GM19397 (cell line): Measurements from ENCODE around the gene PPP6R3.
"Not testable (repeated sequence)": the region's sequence is repeated elsewhere in the genome, so short reads cannot be mapped to it uniquely, and the experiment has no call there.

ENCODE experiments used
- ATAC-seq: cut with Tn5 transposase; IDR thresholded peaks from one replicate; pipeline ENCODE4 v1.9.1; 2021; ENCODE audit warnings: mild to moderate bottlenecking, moderate library complexity; ENCODE audit not compliant: unreplicated experiment

Gene PPP6R3

DNA sequence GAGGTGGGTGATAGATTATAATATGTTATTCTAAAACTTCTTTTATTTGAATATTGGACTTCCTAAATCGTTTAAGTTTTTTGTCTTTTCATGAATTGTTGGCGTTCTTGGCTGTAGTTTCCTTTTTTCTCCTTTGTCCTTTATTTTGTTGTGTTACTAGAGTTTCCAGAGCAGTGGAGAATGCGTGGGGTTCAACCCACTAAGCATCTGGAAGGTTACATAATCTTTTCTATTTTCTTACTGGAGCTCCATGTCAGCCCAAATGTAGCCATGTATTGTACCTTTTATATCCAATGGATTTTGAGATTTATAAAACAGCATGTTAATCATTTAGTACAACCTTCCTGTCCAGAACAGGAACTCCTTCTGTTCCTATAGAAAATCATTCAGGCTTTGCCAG is 63.2 kb downstream of the PPP6R3 start:
- ATAC-seq = no peak

DNA sequence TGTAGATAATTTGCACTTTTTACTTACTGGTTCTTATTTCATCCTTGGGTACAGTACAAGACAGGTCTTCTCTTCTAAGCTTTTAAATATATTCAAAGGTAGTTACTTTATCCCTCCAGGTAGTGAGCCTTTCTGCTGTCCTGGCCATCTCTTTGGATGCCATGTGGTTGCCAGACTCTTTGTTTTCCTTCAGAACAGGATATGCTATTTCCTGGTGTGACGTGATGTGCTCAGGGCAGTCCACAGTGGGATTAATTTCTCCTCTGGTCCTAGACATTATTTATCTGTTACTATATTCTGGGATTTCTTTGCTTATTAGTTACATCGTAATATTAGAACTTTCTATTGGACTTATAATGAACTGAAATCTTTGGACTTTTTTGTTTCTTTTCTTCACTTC is 63.7 kb downstream of the PPP6R3 start:
- no peak for ATAC-seq

DNA sequence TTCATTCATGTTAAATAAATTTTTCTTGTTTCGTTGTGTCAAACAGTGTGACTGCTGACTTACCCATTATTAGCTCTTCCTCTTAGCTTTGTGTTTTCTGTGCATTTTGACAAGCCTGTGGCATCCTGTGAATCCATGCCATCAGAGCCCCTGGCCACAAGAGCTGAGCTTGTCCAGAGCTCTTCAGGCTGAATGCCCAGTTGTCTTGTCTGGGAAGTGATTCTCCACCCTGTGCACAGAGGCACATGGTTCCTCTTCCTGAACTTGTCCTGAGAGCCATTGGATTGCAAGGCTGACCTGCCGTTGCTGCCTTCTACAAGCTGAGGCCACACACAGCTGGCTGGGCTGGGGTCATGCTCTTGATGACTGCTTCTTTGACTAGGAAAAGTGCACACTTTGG is 64.1 kb downstream of the PPP6R3 start:
- ATAC-seq = no peak

- no peak for ATAC-seq
Measured at GRCh38 chr11:68525336-68525735, 64.8 kb downstream of the PPP6R3 start.

GRCh38 chr11:68525930-68526329 is 65.4 kb downstream of the PPP6R3 start:
- no peak for ATAC-seq

- ATAC-seq = no peak
Measured at GRCh38 chr11:68527585-68527984, 67.0 kb downstream of the PPP6R3 start.

DNA sequence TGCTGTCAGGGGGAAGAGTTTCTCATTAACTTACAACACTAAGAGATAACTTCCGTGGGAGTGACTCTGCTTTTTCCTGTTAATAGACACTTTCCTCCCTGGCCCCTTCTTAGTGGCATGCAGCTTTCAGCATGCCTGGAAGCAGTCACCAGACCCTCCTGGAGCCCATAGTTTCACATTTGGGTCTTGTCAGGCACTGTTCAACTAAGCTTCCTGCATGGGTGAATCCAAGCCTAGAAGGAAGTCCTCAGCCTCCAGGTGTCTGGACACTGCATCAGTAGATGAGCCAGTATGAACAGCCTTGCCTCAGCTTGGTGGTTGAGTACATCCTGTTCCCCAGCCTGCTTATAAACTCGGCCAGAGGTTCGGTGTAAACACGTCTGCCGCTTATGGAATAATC is 68.1 kb downstream of the PPP6R3 start:
- no peak for ATAC-seq

DNA sequence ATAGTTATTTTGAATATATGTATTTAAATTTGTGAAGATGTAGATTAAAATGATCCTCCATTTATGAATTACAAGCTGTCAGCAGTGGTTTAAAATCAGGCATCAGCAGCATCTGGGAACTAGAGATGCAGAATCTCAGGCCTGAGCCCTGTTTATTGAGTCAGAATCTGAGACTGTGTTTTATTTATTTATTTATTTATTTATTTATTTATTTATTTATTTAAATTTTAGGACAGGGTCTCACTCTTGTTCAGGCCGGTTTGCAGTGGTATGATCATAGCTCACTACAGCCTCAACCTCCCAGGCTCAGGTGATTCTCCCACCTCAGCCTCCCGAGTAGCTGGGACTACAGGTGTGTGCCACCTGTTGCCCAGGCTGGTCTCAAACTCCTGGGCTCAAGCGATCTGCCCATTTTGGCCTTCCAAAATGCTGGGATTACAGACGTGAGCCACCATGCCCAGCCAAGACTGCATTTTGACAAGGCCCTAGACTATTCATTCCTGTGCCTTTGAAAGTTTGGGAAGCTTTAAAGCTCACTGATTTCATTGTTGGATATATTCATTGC is 70.7 kb downstream of the PPP6R3 start:
- ATAC-seq = no peak

DNA sequence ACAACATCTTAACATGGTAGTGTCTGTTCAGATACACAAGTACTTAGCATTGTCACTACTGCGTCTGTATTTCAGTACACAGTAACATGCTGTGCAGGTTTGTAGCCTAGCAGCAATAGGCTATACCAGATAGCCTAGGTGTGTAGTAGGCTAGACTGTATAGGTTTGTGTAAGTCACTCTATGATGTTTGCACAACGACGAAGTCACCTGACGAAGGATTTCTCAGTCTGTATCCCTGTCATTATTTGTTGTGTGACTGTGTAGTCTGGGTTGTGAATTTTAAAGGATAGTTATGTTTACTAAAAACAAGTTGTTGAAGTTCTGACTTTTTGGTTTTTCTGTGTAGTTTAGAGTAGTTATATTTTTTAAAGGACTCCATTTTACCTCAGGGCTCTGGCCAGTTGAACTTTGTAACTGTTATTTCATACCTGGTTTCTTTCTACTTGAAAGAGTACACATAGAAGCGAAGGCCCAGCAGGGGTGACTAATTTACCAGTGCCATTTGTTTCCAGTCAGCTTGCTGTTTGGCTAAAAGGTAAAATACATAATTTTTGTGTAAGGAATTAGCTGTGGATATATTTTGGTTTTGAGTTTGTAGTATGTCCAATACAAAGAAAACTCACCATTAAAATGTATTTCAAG is 72.3 kb downstream of the PPP6R3 start:
- ATAC-seq = no peak

- no peak for ATAC-seq
Measured at GRCh38 chr11:68533945-68534344, 73.4 kb downstream of the PPP6R3 start.

DNA sequence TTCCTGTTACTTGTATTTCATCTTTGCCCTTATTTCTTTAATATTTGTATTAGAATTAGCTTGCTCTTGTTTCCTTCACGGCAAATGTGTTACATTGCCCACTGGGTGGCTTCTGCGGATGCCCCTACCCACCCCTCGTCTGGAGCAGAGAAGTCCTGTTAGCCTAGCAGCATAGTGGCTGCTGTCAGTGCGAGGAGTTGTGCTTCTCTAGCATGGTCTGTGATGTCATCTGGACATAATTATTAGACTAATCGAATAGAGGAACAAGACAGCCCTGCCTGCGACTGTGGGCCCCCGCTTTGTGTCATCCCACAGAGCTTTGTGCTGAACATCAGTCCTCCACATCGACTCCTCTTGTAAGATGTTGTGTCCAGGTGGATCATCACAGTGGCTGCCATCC is 74.5 kb downstream of the PPP6R3 start:
- ATAC-seq = no peak

GRCh38 chr11:68536706-68537105 is 76.2 kb downstream of the PPP6R3 start:
- no peak for ATAC-seq

GRCh38 chr11:68538025-68538424 is 77.5 kb downstream of the PPP6R3 start:
- no peak for ATAC-seq

DNA sequence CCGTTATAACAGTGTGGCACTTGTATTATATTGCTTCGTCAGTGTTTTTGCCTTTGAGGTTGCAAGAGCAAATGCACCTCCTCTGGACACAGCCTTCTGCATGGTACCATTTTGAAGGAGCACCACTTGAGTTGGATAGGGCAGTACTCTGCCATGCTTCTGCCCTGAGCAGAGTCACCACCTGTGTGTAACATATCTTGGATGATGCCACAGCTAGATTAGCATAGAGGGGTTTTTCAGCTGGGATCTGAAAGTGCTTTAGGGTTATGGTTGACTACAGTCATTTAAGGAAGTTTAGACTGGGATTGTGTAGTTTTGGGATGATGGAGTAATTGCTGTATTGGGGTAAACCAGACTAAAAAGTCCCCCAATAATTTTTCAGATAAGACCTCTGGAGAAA is 78.8 kb downstream of the PPP6R3 start:
- no peak for ATAC-seq

DNA sequence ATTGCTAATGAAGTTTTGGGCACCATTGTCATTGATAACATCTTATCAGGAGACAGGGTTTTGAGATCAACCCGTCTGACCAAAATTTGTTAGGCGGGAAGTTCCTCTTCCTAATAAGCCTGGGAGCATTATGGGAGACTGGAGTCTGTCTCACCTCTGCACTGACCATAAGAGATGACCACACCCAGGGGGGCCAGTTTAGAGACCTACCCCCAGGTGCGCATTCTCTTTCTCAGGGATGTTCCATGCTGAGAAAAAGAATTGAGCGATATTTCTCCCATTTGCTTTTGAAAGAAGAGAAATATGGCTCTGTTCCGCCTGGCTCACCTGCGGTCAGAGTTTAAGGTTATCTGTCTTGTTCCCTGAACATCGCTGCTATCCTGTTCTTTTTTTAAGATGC is 80.0 kb downstream of the PPP6R3 start:
- not testable (repeated sequence) for ATAC-seq

DNA sequence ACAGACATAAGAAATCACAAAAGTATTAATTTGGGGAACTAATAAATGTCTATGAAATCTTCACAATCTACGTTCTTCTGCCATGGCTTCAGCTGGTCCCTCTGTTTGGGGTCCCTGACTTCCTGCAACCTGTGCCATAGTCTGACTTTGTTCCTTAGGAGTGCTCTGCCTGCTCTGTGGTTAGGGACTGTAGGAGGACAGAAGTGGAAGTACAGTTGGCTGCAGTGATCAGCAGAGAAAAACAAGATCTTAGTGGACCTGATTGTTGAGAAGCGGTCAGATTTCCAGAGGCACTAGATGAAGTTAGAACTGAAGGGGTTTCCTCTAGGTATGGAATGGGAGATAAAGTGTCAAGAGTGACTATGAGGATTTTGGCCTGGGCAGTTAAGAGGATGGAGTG is 80.6 kb downstream of the PPP6R3 start:
- ATAC-seq = no peak

DNA sequence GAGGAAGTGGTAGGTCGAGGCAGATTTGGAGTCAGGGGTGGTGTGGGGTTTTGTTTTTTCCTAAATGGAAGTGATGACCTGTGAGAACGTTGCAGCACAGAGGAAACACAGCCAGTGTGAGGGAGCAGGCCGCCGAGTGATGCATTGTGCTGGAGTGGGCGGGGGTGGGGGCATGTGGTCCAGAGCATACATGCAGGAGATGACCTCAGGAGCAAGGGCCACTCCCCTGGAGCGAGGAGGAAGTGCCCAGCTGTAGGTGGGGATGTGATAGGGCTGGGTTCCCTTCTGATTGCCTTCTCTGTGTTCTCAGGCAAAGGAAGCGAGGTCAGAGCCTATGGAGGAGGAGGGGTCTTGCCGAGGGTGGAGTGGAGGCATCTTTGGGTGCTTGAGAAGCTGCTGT is 81.4 kb downstream of the PPP6R3 start:
- no peak for ATAC-seq

GRCh38 chr11:68542617-68543016 is 82.1 kb downstream of the PPP6R3 start:
- ATAC-seq = no peak

- ATAC-seq = no peak
Measured at GRCh38 chr11:68543594-68543993, 83.0 kb downstream of the PPP6R3 start.

GRCh38 chr11:68545347-68545746 is 84.8 kb downstream of the PPP6R3 start:
- no peak for ATAC-seq

- no peak for ATAC-seq
Measured at GRCh38 chr11:68545796-68546195, 85.2 kb downstream of the PPP6R3 start.

GRCh38 chr11:68546555-68546954 is 86.0 kb downstream of the PPP6R3 start:
- ATAC-seq = no peak
